Bone marrow (tissue), 2 donors: ENCODE data around the gene ZIC3.

Experiments used
- DNase-seq, 2 donors: peaks; one replicate each; lab custom pipeline; 2025; lab: John Stamatoyannopoulos, UW

Gene ZIC3

DNA sequence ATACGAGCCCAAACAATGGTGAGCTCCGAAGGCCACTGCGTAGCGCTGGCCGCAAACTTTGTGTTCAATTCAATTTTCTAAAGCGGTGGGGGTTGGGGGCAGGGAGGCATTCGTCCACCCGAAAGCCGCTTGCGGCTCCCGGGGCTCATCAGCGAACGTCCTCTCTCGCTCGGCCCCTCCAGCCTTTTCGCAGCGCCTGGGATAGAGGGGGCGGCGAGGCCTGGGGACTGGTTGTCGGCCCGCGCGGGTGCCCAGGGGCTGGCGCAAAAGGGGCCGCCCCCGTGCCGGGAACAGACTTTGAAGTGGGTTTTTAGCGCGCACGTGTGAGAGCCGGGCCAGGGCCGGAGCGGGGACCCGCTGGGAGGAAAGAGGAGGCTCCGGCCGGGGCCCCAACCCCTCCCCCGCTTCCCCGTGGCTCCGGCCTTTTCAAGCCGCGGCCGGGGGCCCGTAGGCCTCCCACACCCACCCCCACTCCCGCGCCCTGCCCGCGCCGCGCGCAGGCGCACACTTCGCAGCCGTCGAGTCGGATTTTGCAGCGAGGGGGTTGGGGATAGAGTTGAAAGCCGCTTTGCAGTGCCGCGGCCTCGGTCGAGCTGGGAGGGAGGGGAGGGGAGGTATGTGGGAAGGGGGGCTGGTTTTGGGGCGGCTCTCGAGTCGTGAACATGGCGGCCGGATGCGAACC is 8.3 kb downstream of the ZIC3 start:
- no peak for DNase-seq

DNA sequence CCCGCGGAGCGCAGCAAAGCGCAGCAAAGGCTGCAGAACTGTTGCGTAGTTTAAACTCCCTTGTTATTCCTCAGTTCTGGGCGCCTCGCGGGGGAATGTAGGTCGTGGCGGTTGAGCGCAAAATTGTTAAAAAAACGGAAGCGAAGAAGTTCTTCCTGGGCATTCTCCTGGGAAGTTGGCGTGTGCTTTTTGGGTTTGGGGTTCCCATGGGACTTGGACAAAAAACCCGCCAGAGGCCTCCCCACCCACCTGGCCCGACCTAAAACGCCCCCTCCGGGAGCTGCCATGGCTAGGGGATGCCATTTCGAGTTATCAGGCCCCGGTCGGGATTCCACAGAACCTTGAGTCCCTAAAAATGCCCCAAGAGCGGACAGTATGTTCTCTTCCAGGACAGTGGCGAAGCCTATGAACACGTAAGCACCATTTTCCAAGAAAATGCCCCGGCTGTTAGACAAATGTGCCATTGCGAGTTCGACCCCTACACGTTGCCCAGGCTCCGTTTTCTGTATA is 8.9 kb downstream of the ZIC3 start:
- DNase-seq = no peak

- DNase-seq = no peak
These were observed 9.8 kb downstream of the ZIC3 start for GRCh38 chrX:137575596-137576255.

DNA sequence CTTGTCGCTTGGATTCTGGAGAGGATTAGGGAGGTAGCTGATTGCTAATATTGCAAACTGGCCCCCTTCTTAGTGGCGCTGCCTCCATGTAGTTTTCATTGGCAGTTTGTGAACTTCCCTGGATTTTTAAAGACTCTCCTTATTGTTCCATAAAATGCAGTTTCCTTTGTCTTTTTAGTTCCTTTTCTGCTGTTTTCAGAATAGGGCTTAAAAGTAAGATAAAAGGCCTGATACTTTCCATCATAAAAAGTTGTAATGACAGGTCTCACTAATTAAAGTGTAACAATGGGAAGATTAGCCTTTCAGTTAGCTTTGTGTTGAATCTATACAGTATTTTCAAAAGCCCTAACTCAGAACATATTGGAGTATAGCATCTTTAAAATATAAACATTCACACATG is 21.2 kb downstream of the ZIC3 start:
- no peak for DNase-seq

DNA sequence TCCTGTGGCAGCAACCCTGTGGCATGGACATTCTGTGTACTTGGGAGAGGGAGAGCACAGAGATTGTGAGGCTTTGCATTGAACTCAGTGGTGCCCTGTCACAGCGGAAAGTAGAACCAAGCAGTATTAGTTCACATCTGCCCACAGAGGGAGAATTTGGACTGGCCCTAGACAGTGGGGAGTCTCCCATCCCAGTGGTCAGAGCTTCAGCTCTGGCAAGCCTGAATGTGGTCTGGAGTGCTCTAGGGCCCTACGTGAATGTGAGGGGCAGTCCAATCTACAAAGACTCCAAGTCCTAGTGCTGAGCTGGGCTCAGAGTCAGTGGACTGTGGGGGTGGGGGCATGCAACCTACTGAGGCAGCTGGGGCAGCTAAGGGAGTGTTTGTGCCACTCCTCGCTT is 34.8 kb downstream of the ZIC3 start:
- DNase-seq = no peak
